Naive thymus-derived CD8-positive, alpha-beta T cell (primary cell): ENCODE data around the gene MIS12. TPM values are rescaled to one million over a fixed set of nuclear protein-coding genes. Genes with fewer than 3 reads are reported as not detected.
A peak's percentile ranks its signal among the peaks of the same experiment; 100 is the strongest.

Experiments
- ATAC-seq, 2 donors: fragments of 150-1000 bp; cut with Tn5 transposase in 1 of 2; sonication (Bioruptor Pico), chemical (Tn5 transposase) in 1 of 2; 1 replicate in 1 of 2; 2 replicates in 1 of 2; pipeline ENCODE4 v1.10.0; 2021; ENCODE audit warnings: mild to moderate bottlenecking in 2 of 2, moderate library complexity in 2 of 2
- POLR2A ChIA-PET: fragments of 350-600 bp; sonication (Branson Sonifier 250); formaldehyde crosslinking; loops from one replicate; lab custom pipeline; 2021; ENCODE audit warnings: antibody characterized with exemption; lab: Charles Lee
- DNase-seq, 10 donors: peaks; one replicate each; pipeline versions ENCODE4 v3.0.0 to v3.0.0-alpha.2; 2020 to 2022
- H3K27ac Mint-ChIP-seq, 10 donors: one replicate each; pipeline ENCODE4 v1.8.0; 2020 to 2022; ENCODE audit warnings: mild to moderate bottlenecking in 10 of 10, mixed read lengths in 10 of 10, moderate library complexity in 4 of 10, inconsistent platforms in 1 of 10
- H3K27me3 Mint-ChIP-seq, 5 donors: one replicate each; pipeline ENCODE4 v1.8.0; 2021 to 2022; ENCODE audit warnings: mixed read lengths in 5 of 5
- H3K36me3 Mint-ChIP-seq, 3 donors: one replicate each; pipeline ENCODE4 v1.8.0; 2020 to 2022; ENCODE audit warnings: mixed read lengths in 3 of 3, mild to moderate bottlenecking in 2 of 3, inconsistent platforms in 1 of 3
- H3K4me1 Mint-ChIP-seq, 4 donors: one replicate each; pipeline ENCODE4 v1.8.0; 2021 to 2022; ENCODE audit warnings: mixed read lengths in 4 of 4
- H3K4me3 Mint-ChIP-seq, 10 donors: one replicate each; pipeline ENCODE4 v1.8.0; 2020 to 2022; ENCODE audit warnings: mild to moderate bottlenecking in 10 of 10, mixed read lengths in 10 of 10, moderate library complexity in 6 of 10, inconsistent platforms in 1 of 10
- H3K9me3 Mint-ChIP-seq, 9 donors: one replicate each; pipeline ENCODE4 v1.8.0; 2020 to 2022; ENCODE audit warnings: mixed read lengths in 9 of 9, mild to moderate bottlenecking in 3 of 9, inconsistent platforms in 1 of 9, moderate library complexity in 1 of 9
- polyA plus RNA-seq, 3 donors: library from polyadenylated mRNA; unstranded; fragments of 300-500 nt; fragmentation: Illumina TruSeq; gene quantifications; one replicate each; pipeline ENCODE4 v1.2.3, GENCODE V29; 2021
- total RNA-seq, 8 experiments: library from RNA in 2 of 8; stranded (reverse) in 2 of 8; gene quantifications; one replicate each; pipeline ENCODE4 v1.2.3 and lab custom pipeline; 2021 to 2026

MIS12 gene
- total and polyA plus RNA-seq, 5 experiments from 2014 or later, result 15.6 to 51.0 (median 18.3) TPM

DNA sequence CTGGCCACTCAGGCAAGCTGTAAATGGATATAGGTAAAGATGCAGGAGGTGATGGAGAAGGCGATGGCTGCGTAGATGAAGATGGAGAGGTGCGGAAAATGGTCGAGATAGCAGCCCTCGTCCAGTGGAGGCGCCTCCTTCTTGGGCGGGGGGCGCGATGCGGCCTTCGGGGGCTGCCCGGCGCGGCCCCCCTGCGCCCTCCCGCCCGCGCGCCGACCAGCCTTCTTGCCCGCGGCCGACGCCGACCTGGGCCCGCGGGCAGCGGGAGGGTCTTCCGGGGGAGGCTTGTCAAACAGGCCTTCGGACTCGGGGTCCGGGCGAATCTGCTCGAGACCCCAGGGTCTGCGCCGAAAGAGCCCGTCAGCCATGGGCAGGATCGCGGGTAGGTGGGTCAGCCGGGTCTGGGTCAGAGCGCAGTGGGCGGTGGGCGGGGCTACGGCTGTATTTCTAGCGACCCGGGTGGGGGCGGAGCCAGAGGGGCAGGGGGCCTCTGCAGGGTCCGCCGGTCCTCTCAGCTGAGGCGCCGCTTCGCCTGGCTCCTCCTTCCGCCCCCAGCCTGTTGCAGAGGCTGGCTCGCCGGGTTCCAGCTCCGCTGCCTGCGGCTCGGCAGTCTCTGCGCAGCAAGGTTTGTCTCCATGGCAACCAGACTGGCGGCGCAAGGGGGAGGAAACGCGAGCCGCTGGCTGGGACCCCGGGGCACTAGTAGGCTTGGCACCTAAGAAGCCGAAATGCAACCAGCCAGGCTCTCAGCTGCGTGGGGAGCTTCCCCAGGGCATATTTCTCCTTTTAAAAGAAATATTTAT lies 14.4 kb downstream of the MIS12 start:
- Mint-ChIP-seq H3K4me3 (peak overlapping the region; percentile 90 to 99 (median 96)), H3K4me1 (peaks cover 9 to 26% (median 20%) of the 10 kb centered on the region in 4 donors), H3K36me3 (peaks cover 0 to 37% (median 2%) of the 10 kb centered on the region in 3 donors), H3K27ac (peak overlapping the region; percentile 81 to 98 (median 96)), H3K9me3 (no peaks in the 10 kb centered on the region), H3K27me3 (no peaks in the 10 kb centered on the region)
- ATAC-seq (peak; percentile 94), DNase-seq (peak; percentile 68 to 93 (median 81))
- POLR2A ChIA-PET, result interaction anchor here (1.0 to 6.4 kb wide), 6 partner anchors 11 to 84 kb away, joined by 3 to 63 read pairs (median 4); partner anchors contain the start of genes DERL2, MIS12 and NLRP1

DNA sequence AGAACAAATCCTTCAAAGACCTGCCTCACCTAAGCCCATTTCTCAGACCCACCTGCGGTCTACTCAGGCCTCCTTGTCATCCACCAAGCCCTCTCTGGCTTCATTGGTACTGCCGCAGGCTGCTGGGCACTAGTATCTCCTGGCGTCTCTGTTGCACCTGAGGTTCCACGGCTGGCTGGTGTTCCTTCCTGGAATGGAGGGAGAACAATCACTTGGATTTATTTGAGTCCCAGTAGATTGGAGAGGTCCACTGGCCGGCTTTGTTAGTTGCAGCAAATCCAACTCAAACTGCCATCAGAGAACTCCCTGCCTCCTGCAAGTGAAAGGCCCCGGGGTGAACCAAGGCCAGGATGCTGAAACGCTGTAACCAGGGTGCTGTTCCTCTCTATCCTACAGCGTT lies 15.3 kb downstream of the MIS12 start:
- peaks cover 0 to 45% (median 2%) of the 10 kb centered on the region in 3 donors for H3K36me3 Mint-ChIP-seq
- no peaks in the 10 kb centered on the region for H3K9me3 Mint-ChIP-seq
- peak overlapping the region; percentile 51 to 90 (median 72) for H3K4me3 Mint-ChIP-seq
- POLR2A ChIA-PET, result interaction anchor here (1.0 to 6.4 kb wide), 3 partner anchors 10 to 78 kb away, joined by 3 to 63 read pairs (median 3); partner anchors contain the start of genes DERL2 and MIS12
- ATAC-seq (no peak), DNase-seq (no peak)
- H3K4me1 Mint-ChIP-seq, result peaks cover 9 to 26% (median 20%) of the 10 kb centered on the region in 4 donors
- H3K27me3 Mint-ChIP-seq, result no peaks in the 10 kb centered on the region
- peak overlapping the region; percentile 49 to 98 (median 89) for H3K27ac Mint-ChIP-seq

DNA sequence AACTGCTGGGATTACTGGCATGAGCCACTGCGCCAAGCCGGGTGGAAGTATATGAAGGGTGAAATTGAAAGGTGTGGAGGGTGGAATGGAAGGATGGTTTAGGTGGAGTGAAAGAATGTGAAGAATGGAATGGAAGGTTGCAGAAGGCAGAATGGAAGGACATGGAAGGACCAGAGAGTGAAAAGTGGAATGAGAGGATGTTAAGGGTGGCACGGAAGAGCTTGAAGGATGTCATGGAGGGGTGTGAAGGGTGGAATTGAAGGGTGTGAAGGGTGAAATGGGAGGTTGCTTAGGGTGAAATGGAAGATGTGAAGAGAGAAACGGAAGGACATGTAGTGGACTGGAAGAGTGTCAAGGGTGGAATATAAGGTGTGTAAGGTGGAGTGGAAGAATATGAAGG lies 16.2 kb downstream of the MIS12 start:
- no peak for DNase-seq
- peak overlapping the region in 1 of 10 donors; percentile 30 for H3K4me3 Mint-ChIP-seq
- POLR2A ChIA-PET, result no interaction called here
- peaks cover 0 to 51% (median 2%) of the 10 kb centered on the region in 3 donors for H3K36me3 Mint-ChIP-seq
- H3K4me1 Mint-ChIP-seq, result peaks cover 9 to 26% (median 20%) of the 10 kb centered on the region in 4 donors
- H3K27ac Mint-ChIP-seq, result peak overlapping the region in 9 of 10 donors; percentile 2 to 97 (median 42)
- ATAC-seq, result no peak
- no peaks in the 10 kb centered on the region for H3K27me3 Mint-ChIP-seq
- no peaks in the 10 kb centered on the region for H3K9me3 Mint-ChIP-seq

DNA sequence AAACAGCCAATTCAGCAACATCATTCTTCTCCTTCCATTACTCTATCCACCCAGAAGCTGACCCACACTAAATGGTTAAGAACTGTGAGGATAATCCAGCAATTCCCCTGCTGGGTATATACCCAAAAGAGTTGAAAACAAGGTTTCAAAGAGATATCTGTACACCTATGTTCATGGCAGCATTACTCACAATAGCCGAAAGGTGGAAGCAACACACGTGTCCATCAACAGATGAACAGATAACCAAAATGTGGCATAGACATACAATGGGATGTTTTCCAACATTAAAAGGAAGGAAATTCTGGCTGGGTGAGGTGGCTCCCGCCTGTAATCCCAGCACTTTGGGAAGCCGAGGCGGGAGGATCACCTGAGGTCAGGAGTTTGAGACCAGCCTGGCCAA lies 19.9 kb downstream of the MIS12 start:
- Mint-ChIP-seq H3K27me3 (no peaks in the 10 kb centered on the region), H3K27ac (no peak overlapping the region), H3K4me3 (no peak overlapping the region), H3K9me3 (peaks cover 0 to under 1% (median 0%) of the 10 kb centered on the region in 9 donors), H3K4me1 (peaks cover under 1 to 9% (median 7%) of the 10 kb centered on the region in 4 donors), H3K36me3 (peaks cover 0 to 65% (median 11%) of the 10 kb centered on the region in 3 donors)
- ATAC-seq, result no peak
- POLR2A ChIA-PET, result no interaction called here
- DNase-seq, result no peak

DNA sequence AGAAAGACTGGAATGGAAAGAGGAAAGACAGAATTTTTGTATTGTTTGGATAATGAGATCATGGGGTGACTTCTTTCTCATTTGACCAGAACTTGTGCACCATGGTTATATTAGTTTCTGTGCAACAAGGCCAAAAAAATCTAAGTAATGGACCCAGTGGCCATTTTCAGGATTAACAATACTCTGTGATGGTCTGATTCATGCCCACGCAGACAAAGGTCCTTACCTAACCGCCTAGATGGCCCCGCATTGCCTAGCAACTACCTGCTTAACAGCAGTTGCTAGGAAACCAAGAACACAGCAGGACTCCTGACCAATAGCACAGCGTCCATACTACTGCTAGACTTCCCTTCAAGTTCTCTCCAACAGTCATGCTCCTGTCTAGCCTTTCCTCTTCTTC lies 22.4 kb downstream of the MIS12 start:
- POLR2A ChIA-PET, result no interaction called here
- DNase-seq (no peak), ATAC-seq (no peak)
- H3K9me3 Mint-ChIP-seq, result peaks cover 0 to 9% (median 0%) of the 10 kb centered on the region in 9 donors
- H3K4me3 Mint-ChIP-seq, result peak overlapping the region in 1 of 10 donors; percentile 57
- peak overlapping the region in 2 of 10 donors; percentile 53 to 59 for H3K27ac Mint-ChIP-seq
- H3K4me1 Mint-ChIP-seq, result peaks cover 10 to 31% (median 26%) of the 10 kb centered on the region in 4 donors
- H3K36me3 Mint-ChIP-seq, result peaks cover 0 to 57% (median 23%) of the 10 kb centered on the region in 3 donors
- no peaks in the 10 kb centered on the region for H3K27me3 Mint-ChIP-seq

DNA sequence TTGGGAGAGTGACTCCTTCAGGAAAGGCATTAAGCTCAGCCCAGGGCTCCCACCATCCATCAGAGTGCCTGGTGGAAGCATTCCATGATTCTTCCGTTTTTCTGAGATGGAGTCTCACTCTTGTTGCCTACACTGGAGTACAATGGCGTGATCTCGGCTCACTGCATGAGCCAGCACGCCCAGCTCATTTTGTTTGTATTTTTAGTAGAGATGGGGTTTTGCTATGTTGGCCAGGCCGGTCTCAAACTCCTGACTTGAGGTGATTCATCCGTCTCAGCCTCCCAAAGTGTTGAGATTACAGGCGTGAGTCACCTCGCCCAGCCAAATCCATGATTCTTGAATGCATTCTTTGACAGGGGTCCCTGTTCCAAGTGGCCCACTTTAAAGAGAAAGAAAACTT lies 23.1 kb downstream of the MIS12 start:
- DNase-seq (no peak), ATAC-seq (no peak)
- H3K4me3 Mint-ChIP-seq, result no peak overlapping the region
- POLR2A ChIA-PET, result interaction anchor here (0.5 kb wide), 1 partner anchor 23 kb away, joined by 3 read pairs; the partner anchor contains the start of gene MIS12
- peak overlapping the region in 3 of 10 donors; percentile 4 to 59 (median 34) for H3K27ac Mint-ChIP-seq
- peaks cover 13 to 36% (median 31%) of the 10 kb centered on the region in 4 donors for H3K4me1 Mint-ChIP-seq
- peaks cover 0 to 9% (median 0%) of the 10 kb centered on the region in 9 donors for H3K9me3 Mint-ChIP-seq
- H3K27me3 Mint-ChIP-seq, result no peaks in the 10 kb centered on the region
- H3K36me3 Mint-ChIP-seq, result peaks cover 0 to 55% (median 27%) of the 10 kb centered on the region in 3 donors

DNA sequence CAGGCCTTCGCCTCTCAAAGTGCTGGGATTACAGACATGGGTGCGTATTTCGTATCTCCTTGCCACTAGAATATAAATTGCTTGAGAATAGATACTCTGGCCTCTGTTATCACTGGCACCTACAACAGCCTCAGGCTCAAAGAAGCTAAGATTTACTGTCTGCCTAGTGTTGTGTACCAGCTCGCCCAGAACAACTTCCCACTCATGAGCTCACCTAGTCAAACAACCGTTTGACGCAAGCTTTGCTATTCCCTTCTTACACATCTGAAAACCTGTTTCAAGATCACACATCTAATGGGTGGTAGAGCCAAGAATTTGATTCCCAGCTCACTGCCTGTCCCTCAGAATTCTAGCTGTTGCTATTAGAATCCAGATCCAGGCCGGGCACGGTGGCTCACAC lies 24.4 kb downstream of the MIS12 start:
- Mint-ChIP-seq H3K27ac (no peak overlapping the region), H3K9me3 (peaks cover 0 to 9% (median 0%) of the 10 kb centered on the region in 9 donors)
- POLR2A ChIA-PET, result interaction anchor here (1.1 kb wide), 1 partner anchor 10 kb away, joined by 3 read pairs; a partner anchor contains a TSS

DNA sequence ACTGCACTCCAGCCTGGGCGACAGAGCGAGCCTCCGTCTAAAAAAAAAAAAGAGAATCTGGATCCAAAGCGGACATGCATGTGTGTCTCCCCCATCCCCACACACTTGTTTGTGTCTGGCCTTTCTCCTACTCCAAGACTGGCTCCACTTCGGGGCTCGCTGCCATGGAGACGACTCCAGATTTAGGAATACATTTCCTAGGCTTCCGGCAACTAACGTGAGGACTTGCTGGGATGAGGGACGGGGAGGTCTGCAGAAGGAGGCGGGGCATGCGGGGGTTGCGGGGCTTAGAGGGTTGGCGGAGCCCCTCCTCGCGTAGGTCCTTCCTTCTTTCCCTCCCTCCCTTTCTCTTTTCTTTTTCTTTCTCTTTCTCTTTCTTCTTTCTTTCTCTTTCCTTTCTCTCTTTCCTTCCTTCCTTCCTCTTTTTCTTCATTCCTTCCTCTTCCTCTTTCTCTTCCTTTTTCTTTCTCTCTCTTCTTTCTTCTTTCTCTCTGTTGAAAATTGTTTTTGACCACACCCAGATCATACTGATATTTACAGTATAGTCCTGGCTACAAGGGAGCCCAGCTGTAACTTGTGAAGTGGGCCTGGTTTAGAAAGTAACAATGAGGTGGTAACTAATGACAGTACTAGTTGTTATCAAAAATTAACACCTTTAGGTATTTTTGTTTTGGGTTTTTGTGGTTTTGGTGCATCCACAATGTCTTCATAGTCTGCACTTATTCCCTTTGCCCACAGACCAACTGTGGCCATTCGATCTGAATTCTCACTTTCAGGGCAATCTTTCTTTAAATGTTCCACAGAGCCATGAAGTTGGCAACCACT lies 25.2 kb downstream of the MIS12 start:
- H3K4me1 Mint-ChIP-seq, result peaks cover 20 to 42% (median 35%) of the 10 kb centered on the region in 4 donors
- H3K36me3 Mint-ChIP-seq, result peaks cover 0 to 59% (median 32%) of the 10 kb centered on the region in 3 donors
- peak overlapping the region in 3 of 10 donors; percentile 32 to 46 (median 45) for H3K4me3 Mint-ChIP-seq
- H3K9me3 Mint-ChIP-seq, result peaks cover 0 to 9% (median 0%) of the 10 kb centered on the region in 9 donors
- H3K27me3 Mint-ChIP-seq, result no peaks in the 10 kb centered on the region
- ATAC-seq (no peak), DNase-seq (peak in 1 of 10 donors; percentile 13)
- peak overlapping the region in 8 of 10 donors; percentile 4 to 82 (median 68) for H3K27ac Mint-ChIP-seq
- POLR2A ChIA-PET, result interaction anchor here (1.1 to 1.5 kb wide), 2 partner anchors 11 to 26 kb away, joined by 3 to 5 read pairs; partner anchors contain the start of gene DERL2

More for the DNA sequence above, 24.4 kb downstream of the MIS12 start:
- Mint-ChIP-seq H3K4me1 (peaks cover 17 to 42% (median 35%) of the 10 kb centered on the region in 4 donors), H3K36me3 (peaks cover 0 to 59% (median 32%) of the 10 kb centered on the region in 3 donors), H3K27me3 (no peaks in the 10 kb centered on the region), H3K4me3 (peak overlapping the region in 1 of 10 donors; percentile 25)
- ATAC-seq (no peak), DNase-seq (no peak)

DNA sequence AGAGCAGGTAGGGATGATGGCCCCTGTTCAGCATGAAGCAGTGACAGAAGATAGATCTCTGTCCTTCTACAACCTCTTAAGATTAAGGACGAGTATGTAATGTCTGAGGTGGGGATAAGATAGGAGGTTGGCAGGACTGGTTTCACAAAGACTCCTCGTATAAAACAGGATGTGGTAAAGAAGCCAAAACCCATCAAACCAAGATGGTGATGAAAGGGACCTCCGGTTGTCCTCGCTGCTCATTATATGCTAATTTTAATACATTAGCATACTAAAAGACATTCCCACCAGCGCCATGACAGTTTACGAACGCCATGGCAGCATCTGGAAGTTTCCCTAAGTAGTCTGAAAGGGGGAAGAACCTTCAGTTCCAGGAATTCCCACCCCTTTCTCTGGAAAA lies 27.3 kb downstream of the MIS12 start:
- ATAC-seq (peak; percentile 89 to 99), DNase-seq (peak in 4 of 10 donors; percentile 15 to 73 (median 58))
- no peaks in the 10 kb centered on the region for H3K27me3 Mint-ChIP-seq
- H3K4me3 Mint-ChIP-seq, result peak overlapping the region in 9 of 10 donors; percentile 25 to 80 (median 64)
- H3K9me3 Mint-ChIP-seq, result peaks cover 0 to 9% (median 0%) of the 10 kb centered on the region in 9 donors
- POLR2A ChIA-PET, result interaction anchor here (1.5 to 2.0 kb wide), 2 partner anchors 13 to 28 kb away, joined by 5 to 9 read pairs; partner anchors contain the start of gene DERL2
- peaks cover 23 to 45% (median 35%) of the 10 kb centered on the region in 4 donors for H3K4me1 Mint-ChIP-seq
- H3K36me3 Mint-ChIP-seq, result peaks cover 0 to 68% (median 32%) of the 10 kb centered on the region in 3 donors
- peak overlapping the region; percentile 49 to 91 (median 72) for H3K27ac Mint-ChIP-seq

DNA sequence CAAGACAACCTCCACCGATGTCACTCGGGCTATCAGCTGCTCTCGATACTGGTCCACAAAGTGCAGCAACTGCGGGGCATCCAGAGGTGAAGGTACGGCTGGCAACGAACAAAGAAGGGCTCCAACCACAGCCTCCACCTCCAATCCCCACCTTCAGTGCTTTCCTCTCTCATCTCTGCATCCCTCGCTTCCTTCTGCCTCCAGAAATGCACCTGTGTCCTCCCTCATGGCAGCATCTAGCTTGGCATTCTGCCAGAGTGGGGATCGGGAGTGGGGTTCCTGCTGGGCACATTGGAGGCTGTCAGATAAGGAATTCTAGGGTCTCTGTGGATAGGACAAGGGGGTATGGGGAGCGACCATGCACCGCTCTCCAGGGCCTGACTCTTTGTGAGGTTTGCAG lies 28.6 kb downstream of the MIS12 start:
- H3K4me1 Mint-ChIP-seq, result peaks cover 23 to 45% (median 35%) of the 10 kb centered on the region in 4 donors
- H3K27me3 Mint-ChIP-seq, result no peaks in the 10 kb centered on the region
- no peak for DNase-seq
- peak overlapping the region in 2 of 10 donors; percentile 20 to 45 for H3K4me3 Mint-ChIP-seq
- ATAC-seq, result no peak
- H3K36me3 Mint-ChIP-seq, result peaks cover 0 to 62% (median 27%) of the 10 kb centered on the region in 3 donors
- H3K9me3 Mint-ChIP-seq, result peaks cover 0 to 9% (median 0%) of the 10 kb centered on the region in 9 donors
- POLR2A ChIA-PET, result interaction anchor here (0.6 to 1.8 kb wide), 5 partner anchors 15 to 1127 kb away, joined by 3 to 5 read pairs (median 3); partner anchors contain the start of gene DHX33
- H3K27ac Mint-ChIP-seq, result peak overlapping the region in 9 of 10 donors; percentile 40 to 79 (median 48)

DNA sequence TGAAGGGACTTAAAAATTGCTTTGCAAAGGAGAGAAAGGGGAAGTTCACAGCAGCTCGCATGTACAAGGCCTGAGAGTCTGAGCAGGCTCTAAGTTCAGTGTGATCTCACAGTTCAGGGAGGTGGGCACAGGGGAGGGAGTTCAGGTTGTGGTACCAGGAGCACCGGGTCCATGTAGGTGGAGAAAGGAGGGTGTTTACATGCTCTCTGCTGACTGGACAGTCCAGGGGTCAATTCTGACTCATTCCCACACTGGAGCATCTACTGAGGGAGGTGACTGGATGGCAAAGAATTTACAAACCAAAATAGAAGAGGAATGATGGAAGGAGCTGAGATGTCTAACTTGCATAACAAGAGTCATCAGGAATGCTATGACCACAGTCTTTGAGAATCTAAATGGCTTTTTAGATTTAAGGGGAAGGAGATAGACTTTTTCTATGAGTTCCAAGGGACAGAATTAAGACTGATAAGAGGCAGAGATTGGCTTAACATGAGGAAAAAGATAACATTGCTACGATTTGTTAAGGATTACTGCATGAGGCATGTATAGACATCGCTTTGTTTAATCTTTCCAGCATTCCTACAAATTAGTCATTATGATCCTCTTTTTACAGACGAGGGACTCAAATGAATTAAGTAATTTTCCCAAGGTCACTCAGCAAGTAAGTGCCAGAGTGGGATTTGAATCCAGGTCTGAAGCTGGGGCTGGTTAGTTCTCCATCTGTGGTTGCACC lies 29.9 kb downstream of the MIS12 start:
- no peaks in the 10 kb centered on the region for H3K27me3 Mint-ChIP-seq

More for the DNA sequence above, 29.9 kb downstream of the MIS12 start:
- no peak for DNase-seq
- ATAC-seq, result no peak
- POLR2A ChIA-PET, result interaction anchor here (1.5 to 1.8 kb wide), 2 partner anchors 16 to 19 kb away, joined by 3 to 4 read pairs; no protein-coding TSS in a partner anchor
- H3K27ac Mint-ChIP-seq, result peak overlapping the region in 9 of 10 donors; percentile 43 to 89 (median 66)
- H3K4me3 Mint-ChIP-seq, result no peak overlapping the region
- peaks cover 0 to 9% (median 0%) of the 10 kb centered on the region in 9 donors for H3K9me3 Mint-ChIP-seq
- peaks cover 25 to 39% (median 33%) of the 10 kb centered on the region in 4 donors for H3K4me1 Mint-ChIP-seq
- peaks cover 0 to 68% (median 26%) of the 10 kb centered on the region in 3 donors for H3K36me3 Mint-ChIP-seq
